Hepatic stellate cell (primary cell): Measurements from ENCODE around the gene AP2A1.
"Not testable (repeated sequence)": the region's sequence is repeated elsewhere in the genome, so short reads cannot be mapped to it uniquely, and the experiment has no call there.

Experiments used
- DNase-seq: peaks from one replicate; pipeline ENCODE4 v3.0.0; 2011; ENCODE audit warnings: low spot score

The AP2A1 gene

GRCh38 chr19:49812997-49813861, 46.4 kb downstream of the AP2A1 start, which contains the start of gene FUZ:
Gene FUZ (minus strand): TSS chr19:49813292. CDS start chr19:49813106, 186 bp downstream.
- peak; percentile 97 for DNase-seq

DNA sequence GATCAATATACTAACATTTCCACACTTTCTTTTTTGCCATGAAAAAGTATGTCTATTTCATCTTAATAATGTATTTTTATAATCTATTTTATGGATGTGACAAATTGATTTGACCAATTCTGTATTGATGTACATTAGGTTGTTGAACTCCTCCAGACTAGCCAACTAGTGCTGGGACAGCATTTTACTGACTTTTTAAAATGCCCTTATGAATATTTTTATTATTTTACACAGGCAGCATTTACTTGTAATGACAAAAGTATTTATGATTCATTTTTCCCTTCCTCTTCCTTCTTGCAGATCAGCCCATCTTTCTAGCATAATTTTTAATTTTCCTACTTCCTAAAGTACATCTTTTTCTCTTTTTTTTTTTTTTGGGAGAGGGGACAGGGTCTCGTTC, 47.2 kb downstream of the AP2A1 start:
- DNase-seq: peak; percentile 36

DNA sequence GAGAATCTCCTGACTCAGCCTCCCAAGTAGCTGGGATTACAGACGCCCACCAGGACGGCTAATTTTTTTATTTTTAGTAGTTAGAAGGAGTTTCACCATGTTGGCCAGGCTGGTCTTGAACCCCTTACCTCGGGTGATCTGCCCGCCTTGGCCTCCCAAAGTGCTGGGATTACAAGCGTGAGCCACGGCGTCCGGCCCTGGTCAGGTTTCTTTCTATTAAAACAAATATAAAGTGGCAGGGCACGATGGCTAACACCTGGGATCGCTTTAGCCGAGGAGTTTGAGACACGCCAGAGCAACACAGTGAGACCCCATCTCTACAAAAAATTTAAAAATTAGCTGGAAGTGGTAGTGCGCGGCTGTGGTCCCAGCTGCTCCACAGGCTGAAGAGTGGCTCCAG, 49.8 kb downstream of the AP2A1 start:
- no peak for DNase-seq

DNA sequence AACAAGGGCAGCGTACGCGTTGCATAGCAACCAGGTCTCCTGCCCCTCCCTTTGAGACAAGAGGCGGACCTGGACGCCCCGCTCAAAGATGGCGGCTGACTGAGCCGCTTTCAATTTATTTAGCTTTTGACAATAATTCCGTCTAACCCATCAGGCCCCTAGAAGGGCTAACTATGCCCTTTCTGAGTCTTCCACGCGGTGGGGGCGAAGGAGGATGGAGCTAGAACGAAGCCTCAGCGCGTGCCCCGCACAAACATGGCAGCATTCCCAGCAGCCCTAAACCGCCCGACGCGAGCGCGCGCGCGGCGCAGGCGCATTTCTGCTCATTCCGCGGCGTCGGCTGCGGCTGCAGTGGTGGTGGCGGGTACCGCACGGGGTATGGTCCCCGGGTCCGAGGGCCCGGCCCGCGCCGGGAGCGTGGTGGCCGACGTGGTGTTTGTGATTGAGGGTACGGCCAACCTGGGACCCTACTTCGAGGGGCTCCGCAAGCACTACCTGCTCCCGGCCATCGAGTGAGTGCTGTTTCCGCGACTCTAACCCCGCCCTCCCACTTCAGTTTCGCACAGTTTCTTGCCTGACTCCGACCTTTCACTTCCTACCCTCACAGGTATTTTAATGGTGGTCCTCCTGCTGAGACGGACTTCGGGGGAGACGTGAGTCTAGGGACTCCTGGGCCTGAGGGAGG, 51.3 kb downstream of the AP2A1 start, which contains the start of gene MED25:
Gene MED25 (plus strand): TSS at position 326 of the 685 bp plus-strand sequence. CDS start 53 bp downstream, at position 379.
- peak; percentile 95 for DNase-seq

DNA sequence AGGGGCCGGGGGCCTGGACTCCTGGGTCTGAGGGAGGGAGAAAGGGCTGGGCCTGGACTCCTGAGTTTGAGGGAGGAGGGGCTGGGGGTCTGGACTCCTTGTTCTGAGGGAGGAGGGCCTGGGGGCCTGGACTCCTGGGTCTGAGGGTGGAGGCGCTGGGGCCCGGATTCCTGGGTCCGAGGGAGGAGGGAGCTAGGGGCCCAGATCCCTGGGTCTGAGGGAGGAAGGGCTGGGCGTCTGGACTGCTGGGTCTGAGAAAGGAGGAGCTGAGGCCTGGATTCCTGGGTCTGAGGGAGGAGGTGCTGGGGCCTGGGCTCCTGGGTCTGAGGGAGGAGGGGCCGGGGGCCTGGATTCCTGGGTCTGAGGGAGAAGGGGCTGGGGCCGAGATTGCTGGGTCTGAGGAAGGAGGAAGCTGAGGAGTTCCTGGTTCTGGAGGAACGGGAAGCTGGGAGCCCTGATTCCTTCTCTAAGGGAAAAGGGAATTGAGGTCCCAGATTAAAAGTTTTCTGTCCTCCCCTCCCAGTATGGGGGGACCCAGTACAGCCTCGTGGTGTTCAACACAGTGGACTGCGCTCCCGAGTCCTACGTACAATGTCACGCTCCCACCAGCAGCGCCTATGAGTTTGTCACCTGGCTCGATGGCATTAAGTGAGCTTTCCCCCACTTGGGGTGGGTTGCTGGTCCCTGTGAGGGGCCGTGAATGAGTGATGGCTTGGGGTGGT, 52.0 kb downstream of the AP2A1 start:
- DNase-seq: no peak

- not testable (repeated sequence) for DNase-seq
These were observed 52.8 kb downstream of the AP2A1 start for GRCh38 chr19:49819452-49820115.

GRCh38 chr19:49820125-49820524, 53.3 kb downstream of the AP2A1 start:
- DNase-seq: no peak

GRCh38 chr19:49823472-49823871, 56.7 kb downstream of the AP2A1 start:
- DNase-seq: no peak

DNA sequence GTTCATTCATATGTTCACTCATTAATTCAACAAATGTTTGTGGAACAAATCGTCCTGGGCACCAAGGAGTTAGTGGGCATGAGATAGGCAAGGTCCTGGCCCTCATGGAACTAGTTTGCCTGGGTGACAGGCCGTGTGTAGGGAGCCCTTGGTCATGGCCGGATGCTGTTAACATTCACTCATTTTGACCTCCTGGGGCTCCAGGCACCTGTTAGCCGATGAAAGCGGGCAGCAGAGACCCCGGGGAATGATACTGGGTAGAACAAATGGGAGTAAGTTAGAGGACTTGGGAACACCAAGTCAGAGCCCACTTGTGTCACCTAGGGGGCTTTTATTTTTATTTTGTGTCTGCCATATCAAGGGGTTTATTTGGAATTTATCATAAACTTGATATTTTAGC, 57.9 kb downstream of the AP2A1 start:
- no peak for DNase-seq

- DNase-seq: no peak
These were observed 60.2 kb downstream of the AP2A1 start for GRCh38 chr19:49827034-49827433.

- no peak for DNase-seq
These were observed 62.4 kb downstream of the AP2A1 start for GRCh38 chr19:49829200-49829599.

DNA sequence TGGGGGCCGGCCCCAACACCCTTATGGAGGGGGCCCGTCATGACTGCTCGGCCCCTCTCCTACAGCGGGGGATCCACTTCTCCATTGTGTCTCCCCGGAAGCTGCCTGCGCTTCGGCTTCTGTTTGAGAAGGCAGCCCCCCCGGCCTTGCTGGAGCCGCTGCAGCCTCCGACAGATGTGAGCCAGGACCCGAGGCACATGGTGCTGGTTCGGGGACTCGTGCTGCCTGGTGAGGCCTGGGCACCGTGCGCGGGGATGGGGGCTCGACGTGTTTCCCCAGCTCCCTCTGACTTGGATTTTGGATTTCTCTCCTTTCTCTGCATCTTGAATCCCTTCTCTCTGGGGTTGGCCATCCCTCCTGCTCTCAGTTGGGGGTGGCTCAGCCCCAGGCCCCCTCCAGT, 62.9 kb downstream of the AP2A1 start:
- no peak for DNase-seq

GRCh38 chr19:49830766-49831165, 64.0 kb downstream of the AP2A1 start:
- DNase-seq: no peak

GRCh38 chr19:49831592-49831991, 64.8 kb downstream of the AP2A1 start:
- no peak for DNase-seq

DNA sequence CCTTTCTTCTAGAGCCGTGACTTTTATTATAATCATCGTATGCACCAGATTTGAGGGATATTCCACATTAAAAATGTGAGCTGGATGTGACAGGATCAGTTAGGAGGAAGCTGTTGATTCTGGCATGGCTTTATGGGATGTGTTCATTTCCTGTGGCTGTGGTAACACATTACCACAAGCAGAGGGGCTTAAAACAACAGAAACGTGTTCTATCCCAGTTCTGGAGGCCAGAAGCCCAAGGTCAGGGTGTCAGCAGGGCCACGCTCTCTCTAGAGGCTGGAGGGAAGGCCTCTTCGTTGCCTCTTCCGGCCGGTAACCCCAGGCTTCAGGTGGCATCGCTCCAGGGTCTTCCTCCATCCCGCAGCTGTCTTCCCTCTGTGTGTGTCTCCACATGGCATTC, 65.8 kb downstream of the AP2A1 start:
- DNase-seq: no peak

DNA sequence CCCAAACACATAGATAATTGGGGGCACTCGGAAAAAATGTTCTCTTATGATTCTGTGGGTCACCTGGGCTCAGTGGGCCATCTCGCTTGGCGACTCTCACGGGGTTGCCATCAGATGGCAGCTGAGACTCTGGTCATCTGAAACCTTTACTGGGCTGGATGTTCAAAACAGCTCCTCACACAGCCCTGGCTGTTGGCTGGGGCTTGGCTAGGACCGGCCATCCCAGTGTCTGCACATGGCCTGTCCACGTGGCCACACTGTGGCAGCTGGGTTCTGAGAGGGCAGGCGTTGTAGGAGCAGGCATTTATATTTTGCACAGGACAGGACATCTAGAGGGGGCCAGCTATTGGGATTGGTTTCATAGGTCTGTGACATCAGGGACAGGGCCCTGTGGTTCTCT, 66.8 kb downstream of the AP2A1 start:
- DNase-seq: no peak

DNA sequence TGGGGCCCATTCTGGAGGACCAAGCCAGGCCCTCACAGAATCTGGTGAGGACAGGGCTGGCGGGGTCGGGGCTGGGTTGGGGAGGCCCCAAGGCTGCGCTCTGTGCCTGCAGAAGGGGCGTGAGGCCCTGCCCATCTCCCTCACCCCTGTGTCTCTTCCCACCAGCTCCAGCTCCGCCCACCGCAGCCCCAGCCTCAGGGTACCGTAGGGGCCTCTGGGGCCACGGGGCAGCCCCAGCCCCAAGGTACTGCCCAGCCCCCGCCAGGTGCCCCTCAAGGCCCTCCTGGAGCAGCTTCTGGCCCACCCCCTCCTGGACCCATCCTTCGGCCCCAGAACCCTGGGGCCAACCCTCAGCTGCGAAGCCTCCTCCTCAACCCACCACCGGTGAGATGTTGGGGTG, 68.8 kb downstream of the AP2A1 start:
- no peak for DNase-seq

GRCh38 chr19:49836176-49837008, 69.6 kb downstream of the AP2A1 start:
- no peak for DNase-seq

- DNase-seq: no peak
These were observed 70.2 kb downstream of the AP2A1 start for GRCh38 chr19:49837009-49837310.

GRCh38 chr19:49837425-49837824, 70.6 kb downstream of the AP2A1 start:
- no peak for DNase-seq

- DNase-seq: no peak
These were observed 72.2 kb downstream of the AP2A1 start for GRCh38 chr19:49838885-49839588.
